Panc1 (cell line): Measurements from ENCODE around the gene BRMS1L.

Experiments
- CTCF ChIP-seq: fragments of 450-650 bp; IDR thresholded peaks from 2 replicates; pipeline ENCODE4 v1.5.1; 2017; ENCODE audit warnings: mild to moderate bottlenecking
- POLR2AphosphoS5 ChIP-seq: IDR thresholded peaks from 2 replicates; pipeline ENCODE4 v1.6.1; 2012; ENCODE audit warnings: mild to moderate bottlenecking, low read depth, low read length, moderate library complexity

- TF ChIP-seq CTCF (no peak), POLR2AphosphoS5 (no peak)
Observed at GRCh38 chr14:35789651-35790050, 36.5 kb upstream of the BRMS1L start.
